NCI-H1694 (cell line): ENCODE data around the gene GCFC2.
A peak's percentile ranks its signal among the peaks of the same experiment; 100 is the strongest.
"Not testable (repeated sequence)": the region's sequence is repeated elsewhere in the genome, so short reads cannot be mapped to it uniquely, and the experiment has no call there.

Source experiments
- DNase-seq: peaks from one replicate; lab custom pipeline; 2025; lab: John Stamatoyannopoulos, UW

Gene GCFC2

DNA sequence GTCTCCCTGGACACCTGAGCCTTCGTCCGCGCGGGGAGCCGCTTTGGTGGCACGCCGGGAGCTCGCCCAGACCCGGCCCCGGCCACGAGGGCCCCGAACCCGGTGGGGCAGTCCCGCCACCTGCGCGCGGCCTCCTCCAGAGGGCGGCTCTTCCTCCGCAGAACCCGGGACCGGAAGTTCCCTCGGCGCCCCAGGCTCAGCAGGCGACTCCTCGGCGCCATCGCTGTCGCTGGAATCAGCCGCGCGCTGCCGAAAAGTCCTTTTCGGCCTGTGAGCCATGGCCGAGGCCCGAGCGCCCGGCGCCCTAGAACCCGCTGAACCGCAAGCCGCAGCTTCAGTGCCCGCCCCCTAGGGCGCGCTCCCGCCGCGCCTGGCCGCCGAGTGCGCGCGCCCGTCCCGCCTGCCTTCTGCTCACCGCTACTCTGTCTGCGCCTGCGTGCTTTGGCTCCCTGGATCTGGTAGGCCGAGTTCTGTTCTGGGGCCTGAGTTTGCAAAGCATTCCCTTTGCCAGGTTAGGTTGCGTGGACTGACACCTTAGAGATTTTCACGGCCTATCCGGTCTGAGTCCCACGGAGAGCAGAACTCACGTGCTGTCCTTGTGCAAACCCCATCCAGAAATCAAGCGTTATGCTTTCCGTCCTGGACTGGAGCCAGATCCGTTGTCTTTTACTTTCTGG, at the start of gene GCFC2:
Gene GCFC2 (minus strand): TSS at position 339 of the 677 bp plus-strand sequence. CDS start 60 bp downstream, at position 279.
- DNase-seq, result peak; percentile 58

GRCh38 chr2:75752828-75753227, 42.1 kb upstream of the GCFC2 start:
- no peak for DNase-seq

DNA sequence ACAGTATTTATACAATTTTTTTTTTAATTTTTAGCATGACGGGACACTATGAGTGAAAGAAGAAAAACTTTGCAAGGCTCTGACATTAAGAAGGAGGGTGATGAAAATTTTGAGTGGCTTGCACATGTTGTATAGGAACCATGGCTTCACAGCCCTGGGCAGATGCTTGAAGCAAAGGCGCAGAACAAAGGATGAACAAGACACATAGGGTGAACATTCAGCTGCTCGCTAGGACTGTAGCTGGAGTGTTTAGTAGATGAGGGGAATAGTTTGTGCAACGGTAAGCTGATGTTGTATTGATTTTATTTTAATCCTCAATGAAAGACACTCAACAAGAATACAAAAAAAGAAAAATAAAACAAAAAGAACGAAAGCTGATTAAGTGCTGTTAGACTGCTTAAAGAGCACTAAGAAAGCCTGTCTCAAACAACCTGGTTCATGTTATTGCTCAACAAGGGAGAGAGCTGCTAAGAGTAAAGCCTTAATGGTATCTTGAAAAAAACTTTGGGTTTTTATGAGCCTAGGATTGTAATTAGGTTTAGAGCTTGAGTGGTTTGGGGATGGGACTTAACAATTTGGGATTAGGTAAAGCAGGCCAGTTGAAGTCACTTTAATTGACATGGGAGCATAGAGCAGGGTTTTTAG, 41.2 kb upstream of the GCFC2 start:
- DNase-seq, result no peak

GRCh38 chr2:75751360-75751759, 40.6 kb upstream of the GCFC2 start:
- DNase-seq, result no peak

- no peak for DNase-seq
Measured at GRCh38 chr2:75737961-75738360, 27.2 kb upstream of the GCFC2 start.

GRCh38 chr2:75736276-75736675, 25.6 kb upstream of the GCFC2 start:
- DNase-seq, result no peak

DNA sequence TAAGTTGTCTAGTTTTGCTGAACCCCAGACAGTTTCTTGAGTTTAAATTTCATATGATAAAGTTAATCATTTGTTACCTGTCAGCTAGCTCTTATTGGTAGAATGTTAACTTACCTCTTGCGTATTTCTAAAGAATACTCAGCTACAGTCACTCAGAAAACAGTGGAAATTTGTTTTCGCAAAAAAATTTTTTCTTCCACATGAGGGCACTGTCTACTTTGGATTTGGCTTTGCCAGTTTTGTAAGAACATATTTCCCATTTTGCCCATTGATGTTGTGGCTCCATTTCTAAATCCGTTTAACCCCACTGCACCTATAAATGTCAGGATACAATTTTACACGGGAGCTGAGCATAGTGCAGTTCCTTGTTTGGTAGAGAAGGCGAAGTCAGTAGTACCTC, 19.1 kb upstream of the GCFC2 start:
- DNase-seq, result peak; percentile 22

- DNase-seq, result no peak
Measured at GRCh38 chr2:75728614-75729419, 18.1 kb upstream of the GCFC2 start.

- DNase-seq, result no peak
Measured at GRCh38 chr2:75722687-75723086, 12.0 kb upstream of the GCFC2 start.

- no peak for DNase-seq
Measured at GRCh38 chr2:75720525-75720924, 9.8 kb upstream of the GCFC2 start.

GRCh38 chr2:75719616-75720015, 8.9 kb upstream of the GCFC2 start:
- DNase-seq, result no peak

GRCh38 chr2:75716406-75716805, 5.7 kb upstream of the GCFC2 start:
- peak; percentile 3 for DNase-seq

GRCh38 chr2:75711590-75711989, 875 bp upstream of the GCFC2 start:
- DNase-seq, result not testable (repeated sequence)

DNA sequence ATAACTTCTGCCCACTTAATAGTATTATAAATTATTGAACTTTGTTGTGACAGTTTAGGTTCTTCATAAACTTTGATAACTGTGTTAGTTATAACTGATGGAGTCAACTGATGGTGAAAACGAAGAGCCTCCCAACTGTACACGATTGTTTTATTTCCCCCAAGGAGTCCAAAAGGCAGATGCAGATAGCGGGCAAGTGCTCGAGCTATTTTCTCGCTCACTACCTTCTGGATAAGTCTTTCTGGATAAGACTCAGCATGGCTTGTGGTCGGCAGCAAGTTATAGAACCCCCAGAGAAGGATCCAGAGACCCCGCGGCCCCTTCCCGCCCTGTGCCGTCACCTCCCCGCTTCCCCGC, 517 bp downstream of the GCFC2 start:
- DNase-seq, result no peak

- DNase-seq, result no peak
Measured at GRCh38 chr2:75709297-75709696, 1.4 kb downstream of the GCFC2 start.

GRCh38 chr2:75707901-75708300, 2.8 kb downstream of the GCFC2 start:
- no peak for DNase-seq

GRCh38 chr2:75705921-75706320, 4.8 kb downstream of the GCFC2 start:
- no peak for DNase-seq

- DNase-seq, result no peak
Measured at GRCh38 chr2:75703589-75704287, 7.0 kb downstream of the GCFC2 start.

- DNase-seq, result no peak
Measured at GRCh38 chr2:75702593-75702992, 8.1 kb downstream of the GCFC2 start.

GRCh38 chr2:75698918-75699317, 11.8 kb downstream of the GCFC2 start:
- no peak for DNase-seq

DNA sequence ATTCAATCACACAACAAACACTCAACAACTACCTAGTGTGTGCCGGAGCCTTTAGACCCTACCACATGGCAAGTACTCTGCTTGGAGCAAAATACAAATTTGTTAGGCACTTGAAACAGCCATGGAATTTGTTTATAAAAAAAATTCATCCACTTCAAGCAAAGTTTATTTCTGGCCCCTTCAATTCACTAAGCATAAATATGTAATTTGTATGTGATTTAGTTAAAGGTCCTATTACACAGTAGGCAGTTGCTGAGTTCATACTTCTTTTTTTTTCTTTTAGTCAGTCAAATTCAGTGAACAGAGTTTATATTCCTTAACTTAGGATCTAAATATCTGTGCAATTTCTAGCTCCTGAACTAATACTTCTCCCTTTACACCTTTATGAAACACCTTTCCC, 22.5 kb downstream of the GCFC2 start:
- DNase-seq, result no peak

GRCh38 chr2:75683430-75683829, 27.3 kb downstream of the GCFC2 start:
- DNase-seq, result not testable (repeated sequence)
